Measurements from ENCODE around the gene IL17B. TPM values are rescaled to one million over a fixed set of nuclear protein-coding genes. Genes with fewer than 3 reads are reported as not detected.

IL17B gene
- total and polyA plus RNA-seq, 9 of the 15 experiments (the other 6 are each of a cell fraction or from before 2014, with no cell fraction given): 0.28 to 2.6 (median 0.53) TPM; not detected in 2

DNA sequence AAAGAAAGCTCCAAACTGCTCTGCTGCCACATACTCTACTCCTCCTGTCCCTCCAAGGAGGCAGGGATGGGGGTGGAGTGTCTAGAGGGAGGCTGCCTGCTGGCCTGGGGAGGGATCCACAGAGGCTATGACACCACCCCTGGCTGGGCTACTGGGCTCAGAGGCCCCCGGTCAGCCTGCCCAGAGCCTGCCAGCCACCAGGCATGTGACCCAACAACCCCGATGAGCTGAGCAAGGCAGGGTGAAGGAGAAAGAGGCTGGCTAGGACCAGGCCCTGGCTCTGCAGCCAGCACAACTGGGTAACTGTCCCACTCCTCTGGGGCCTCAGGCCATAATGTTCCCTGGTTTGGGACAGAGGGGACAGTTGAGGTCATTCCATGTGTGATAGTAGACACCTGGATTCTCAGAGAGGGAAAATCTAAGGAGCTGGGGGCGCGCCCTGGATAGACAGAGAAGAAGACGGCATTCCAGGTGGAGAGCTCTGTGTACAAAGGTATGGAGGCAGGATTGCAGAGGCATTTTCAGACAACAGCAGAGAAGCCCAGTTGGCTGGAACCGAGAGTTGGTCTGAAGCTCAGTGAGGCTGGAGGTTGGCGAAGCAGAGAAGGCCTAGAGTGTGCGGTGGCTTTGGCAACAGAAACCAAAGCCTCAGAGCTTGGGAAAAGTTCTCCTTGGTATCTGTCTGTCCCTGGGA is 33.8 kb upstream of the IL17B start (continued):
- TF ChIP-seq, protein P1, sequence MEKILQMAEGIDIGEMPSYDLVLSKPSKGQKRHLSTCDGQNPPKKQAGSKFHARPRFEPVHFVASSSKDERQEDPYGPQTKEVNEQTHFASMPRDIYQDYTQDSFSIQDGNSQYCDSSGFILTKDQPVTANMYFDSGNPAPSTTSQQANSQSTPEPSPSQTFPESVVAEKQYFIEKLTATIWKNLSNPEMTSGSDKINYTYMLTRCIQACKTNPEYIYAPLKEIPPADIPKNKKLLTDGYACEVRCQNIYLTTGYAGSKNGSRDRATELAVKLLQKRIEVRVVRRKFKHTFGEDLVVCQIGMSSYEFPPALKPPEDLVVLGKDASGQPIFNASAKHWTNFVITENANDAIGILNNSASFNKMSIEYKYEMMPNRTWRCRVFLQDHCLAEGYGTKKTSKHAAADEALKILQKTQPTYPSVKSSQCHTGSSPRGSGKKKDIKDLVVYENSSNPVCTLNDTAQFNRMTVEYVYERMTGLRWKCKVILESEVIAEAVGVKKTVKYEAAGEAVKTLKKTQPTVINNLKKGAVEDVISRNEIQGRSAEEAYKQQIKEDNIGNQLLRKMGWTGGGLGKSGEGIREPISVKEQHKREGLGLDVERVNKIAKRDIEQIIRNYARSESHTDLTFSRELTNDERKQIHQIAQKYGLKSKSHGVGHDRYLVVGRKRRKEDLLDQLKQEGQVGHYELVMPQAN (IDR thresholded peaks at IDR 0.05; ENCODE audit: borderline replicate concordance): no peak

DNA sequence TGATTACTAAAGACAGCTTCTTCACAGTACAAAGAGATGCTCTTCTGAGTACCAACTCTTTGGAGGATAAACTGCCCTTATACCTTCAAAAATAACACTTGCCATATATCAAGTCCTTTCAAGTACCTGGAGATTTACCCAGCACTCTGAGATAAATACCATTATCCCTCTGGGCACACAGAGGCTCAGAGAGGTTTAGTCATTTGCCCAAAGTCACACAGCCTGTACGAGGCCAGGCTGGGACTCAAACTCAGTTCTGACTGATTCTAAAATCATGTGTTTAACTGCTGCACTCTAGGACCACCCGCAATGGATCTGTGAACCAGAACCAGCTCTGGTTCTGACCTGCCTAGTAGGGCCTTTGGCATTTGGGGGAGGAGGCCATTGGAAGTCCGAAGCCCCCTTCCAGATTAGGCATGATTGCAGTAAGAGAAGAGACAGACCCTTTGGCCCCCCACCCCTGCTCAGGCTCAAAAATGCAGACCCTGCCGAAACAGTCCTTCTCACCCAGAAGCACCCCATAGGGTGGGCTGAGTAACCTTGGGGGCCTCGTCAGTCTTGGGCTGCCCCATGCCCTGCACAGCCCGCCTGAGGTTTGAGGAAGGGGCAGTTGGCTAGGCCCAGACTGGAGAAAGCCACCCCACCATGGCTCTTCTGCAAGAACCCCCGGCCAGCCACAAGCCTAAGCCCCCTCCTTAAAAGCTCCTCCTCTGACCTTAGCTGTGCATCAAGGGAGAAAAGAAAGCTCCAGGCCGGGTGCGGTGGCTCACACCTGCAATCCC is 32.8 kb upstream of the IL17B start:
- Histone ChIP-seq H3K4me2 (ENCODE audit: insufficient read depth, low read length) (no peak overlapping the region), H3K9me1 (ENCODE audit: control insufficient read depth, insufficient read depth, low read length) (no peaks in the 10 kb centered on the region), H3K9me3 (replicated peaks; ENCODE audit: control insufficient read depth, insufficient read depth, low read depth, low read length) (no peaks in the 10 kb centered on the region), H4K20me1 (replicated peaks; ENCODE audit: control insufficient read depth, insufficient read depth, low read length) (no peaks in the 10 kb centered on the region), H3K27ac (ENCODE audit: extremely low read depth, low read depth, low read length) (no peak overlapping the region), H3K4me3 (no peak overlapping the region), H3K36me3 (ENCODE audit: control insufficient read depth, insufficient read depth, low read length) (no peaks in the 10 kb centered on the region), H2AFZ (ENCODE audit: low read depth, low read length) (no peak overlapping the region), H3K9ac (ENCODE audit: insufficient read depth in 1 of 2, low read depth in 2 of 2, low read length in 2 of 2) (no peak overlapping the region), H3K4me1 (replicated peaks in 1 of 2; ENCODE audit: control insufficient read depth in 2 of 2, insufficient read depth in 2 of 2, low read length in 2 of 2) (peaks cover 0 to 5% of the 10 kb centered on the region in 2 experiments; a peak in 2 of 5 replicates), H3K79me2 (ENCODE audit: control insufficient read depth, insufficient read depth, low read length) (no peaks in the 10 kb centered on the region), H3K27me3 (ENCODE audit: control insufficient read depth in 2 of 2, insufficient read depth in 2 of 2, low read length in 2 of 2) (peaks cover 0 to 14% of the 10 kb centered on the region in 2 experiments; a peak in 1 of 5 replicates)
- no peak for TF ChIP-seq PCBP1 (IDR thresholded peaks at IDR 0.05; ENCODE audit: low read depth, low read length, poor library complexity, severe bottlenecking)
- TF ChIP-seq BCOR (IDR thresholded peaks at IDR 0.05): peak; percentile 66; the same call in 1 of the 2 replicates
- TF ChIP-seq HMGXB4 (CRISPR knock-in tag; IDR thresholded peaks at IDR 0.05): no peak
- TF ChIP-seq RBM25 (IDR thresholded peaks at IDR 0.05; ENCODE audit: low read depth, low read length, severe bottlenecking): peak; percentile 51
- peak; percentile 23 to 49; a peak in 1 of 4 replicates for TF ChIP-seq KDM1A (IDR thresholded peaks at IDR 0.05)
- TF ChIP-seq ZFP36 (IDR thresholded peaks at IDR 0.05; ENCODE audit: low read depth, low read length, partially characterized antibody): peak; percentile 80
- TF ChIP-seq ZKSCAN8 (CRISPR knock-in tag; IDR thresholded peaks at IDR 0.05): no peak
- TF ChIP-seq SMARCA5 (IDR thresholded peaks at IDR 0.05): 0 out of 2 replicates have a peak, but pooled peaks have one; percentile 22
- no TSS peak for BruUV-seq (replicated peaks)
- WGBS (ENCODE audit: insufficient coverage, low coverage, missing lambda C conversion rate): 34% methylated on average over 9 of the region's 9 CpGs
- CTCF ChIA-PET (ENCODE audit: low intra/inter-chr PET ratio): no interaction called here
- intact Hi-C loops (cut with micrococcal nuclease): no loop called here
- DNase-seq (ENCODE audit: extremely low read depth in 1 of 4, low spot score in 3 of 4) (no peak), FAIRE-seq (no peak), ATAC-seq (no peak)
- POLR2A ChIA-PET: interaction anchor here (0.6 to 1.3 kb wide), 3 partner anchors 9 to 12 kb away, joined by 3 to 4 read pairs (median 3); no protein-coding TSS in a partner anchor
- in situ Hi-C loops (cut with MboI): no loop called here

Measured in K562 (cell line).